NCI-H1105 (cell line): ENCODE measurements around the gene DDX21.
"Not testable (repeated sequence)": the region's sequence is repeated elsewhere in the genome, so short reads cannot be mapped to it uniquely, and the experiment has no call there.

Experiments
- DNase-seq: peaks from one replicate; lab custom pipeline; 2025; lab: John Stamatoyannopoulos, UW

The DDX21 gene

GRCh38 chr10:68988530-68989316 lies 32.8 kb downstream of the DDX21 start, which contains the start of gene KIFBP:
KIFBP (plus strand) TSS chr10:68988803; CDS start chr10:68988833, 30 bp downstream.
- peak; percentile 91 for DNase-seq

- no peak for DNase-seq
Observed at GRCh38 chr10:68989317-68989990, 33.5 kb downstream of the DDX21 start.

GRCh38 chr10:68992636-68993440 lies 36.9 kb downstream of the DDX21 start:
- no peak for DNase-seq

GRCh38 chr10:68997211-68997610 lies 41.2 kb downstream of the DDX21 start:
- DNase-seq = no peak

- DNase-seq = no peak
Observed at GRCh38 chr10:69004821-69005220, 48.9 kb downstream of the DDX21 start.

- DNase-seq = no peak
Observed at GRCh38 chr10:69005704-69006485, 49.9 kb downstream of the DDX21 start.

GRCh38 chr10:69007260-69007659 lies 51.3 kb downstream of the DDX21 start:
- no peak for DNase-seq

GRCh38 chr10:69009360-69009759 lies 53.4 kb downstream of the DDX21 start:
- no peak for DNase-seq

- DNase-seq = no peak
Observed at GRCh38 chr10:69010151-69010640, 54.2 kb downstream of the DDX21 start.

GRCh38 chr10:69012778-69013177 lies 56.8 kb downstream of the DDX21 start:
- not testable (repeated sequence) for DNase-seq

- no peak for DNase-seq
Observed at GRCh38 chr10:69014171-69014570, 58.2 kb downstream of the DDX21 start.

GRCh38 chr10:69018613-69019012 lies 62.6 kb downstream of the DDX21 start:
- no peak for DNase-seq

GRCh38 chr10:69022611-69023010 lies 66.6 kb downstream of the DDX21 start:
- DNase-seq = no peak

GRCh38 chr10:69025370-69025896 lies 69.5 kb downstream of the DDX21 start:
- DNase-seq = no peak

GRCh38 chr10:69033256-69033655 lies 77.3 kb downstream of the DDX21 start:
- DNase-seq = no peak
